Amniotic epithelial cell (primary cell): ENCODE measurements around the gene CIITA.

Experiments used
- DNase-seq: peaks from one replicate; pipeline ENCODE4 v3.0.0-alpha.2; 2010; ENCODE audit warnings: low read depth

CIITA gene

DNA sequence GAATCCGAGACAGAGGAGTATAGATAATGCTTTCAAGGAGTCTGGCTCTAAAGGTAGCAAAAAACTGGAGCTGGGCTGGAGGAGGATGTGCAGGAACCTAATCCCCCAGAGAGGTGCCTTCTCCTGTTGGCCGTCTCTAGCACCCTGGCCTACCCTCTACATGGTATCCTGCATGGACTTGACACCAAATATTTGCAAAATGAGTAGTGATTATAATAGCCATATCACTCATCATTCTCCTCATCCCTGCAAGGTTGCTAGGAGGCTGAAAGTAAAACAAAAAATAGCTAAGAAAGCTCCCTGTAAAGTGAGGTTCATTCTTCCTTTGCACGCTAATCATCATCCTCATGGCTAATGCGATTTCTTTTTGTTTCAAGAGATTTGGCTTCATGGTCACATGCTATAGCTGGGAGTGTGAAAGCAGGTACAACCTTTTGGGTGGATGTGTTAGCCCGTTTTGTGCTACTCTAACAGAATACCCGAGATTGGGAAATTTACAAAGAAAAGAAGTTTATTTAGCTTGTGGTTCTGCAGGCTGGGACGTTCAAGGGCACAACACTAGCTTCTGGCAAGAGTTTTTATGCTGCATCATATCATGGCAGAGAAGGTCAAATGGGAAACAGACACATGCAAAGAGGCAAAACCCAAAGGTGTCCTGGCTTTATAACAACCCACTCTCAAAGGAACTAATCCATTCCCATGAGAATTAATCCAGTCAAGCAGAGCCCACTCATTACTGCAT lies 27.1 kb upstream of the CIITA start:
- no peak for DNase-seq

DNA sequence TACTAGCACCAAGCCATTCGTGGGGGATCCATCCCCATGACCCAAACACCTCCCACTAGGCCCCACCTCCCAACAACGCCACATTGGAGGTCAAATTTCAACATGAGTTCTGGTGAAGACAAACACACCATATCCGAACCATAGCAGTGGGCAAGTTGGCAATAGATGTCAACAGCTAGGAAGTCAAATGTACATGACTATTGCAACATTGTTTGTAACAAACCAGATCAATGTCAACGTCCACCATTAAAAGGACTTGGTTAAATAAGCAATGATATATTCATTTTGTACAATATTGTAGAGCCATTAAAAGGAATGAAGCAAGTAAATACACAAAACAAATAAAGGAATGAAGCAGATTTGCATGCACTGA lies 26.5 kb upstream of the CIITA start:
- no peak for DNase-seq

- DNase-seq, result no peak
Observed at GRCh38 chr16:10851512-10851911, 25.5 kb upstream of the CIITA start.

GRCh38 chr16:10852286-10852685 lies 24.7 kb upstream of the CIITA start:
- no peak for DNase-seq

- no peak for DNase-seq
Observed at GRCh38 chr16:10852948-10853347, 24.1 kb upstream of the CIITA start.

DNA sequence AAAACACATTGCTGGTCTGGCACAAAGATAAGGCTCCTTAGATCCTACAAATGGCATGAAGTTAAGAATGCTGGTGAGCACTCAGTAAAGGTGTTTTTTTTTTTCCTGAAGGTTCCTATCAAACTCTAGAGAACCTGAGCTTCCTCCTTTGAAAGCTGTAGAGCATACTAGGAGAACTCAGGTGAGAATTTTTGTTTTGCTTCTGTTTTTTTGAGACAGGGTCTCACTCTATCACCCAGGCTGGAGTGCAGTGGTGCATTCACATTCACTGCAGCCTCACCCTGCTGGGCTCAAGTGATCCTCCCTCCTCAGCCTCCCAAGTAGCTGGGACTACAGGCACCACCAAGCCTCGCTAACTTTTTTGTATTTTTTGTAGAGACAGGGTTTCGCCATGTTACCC lies 21.0 kb upstream of the CIITA start:
- no peak for DNase-seq

GRCh38 chr16:10858203-10858602 lies 18.8 kb upstream of the CIITA start:
- no peak for DNase-seq

GRCh38 chr16:10859020-10859419 lies 18.0 kb upstream of the CIITA start:
- no peak for DNase-seq

GRCh38 chr16:10859658-10860057 lies 17.3 kb upstream of the CIITA start:
- DNase-seq, result no peak

- peak; percentile 98 for DNase-seq
Observed at GRCh38 chr16:10862438-10862837, 14.6 kb upstream of the CIITA start.

DNA sequence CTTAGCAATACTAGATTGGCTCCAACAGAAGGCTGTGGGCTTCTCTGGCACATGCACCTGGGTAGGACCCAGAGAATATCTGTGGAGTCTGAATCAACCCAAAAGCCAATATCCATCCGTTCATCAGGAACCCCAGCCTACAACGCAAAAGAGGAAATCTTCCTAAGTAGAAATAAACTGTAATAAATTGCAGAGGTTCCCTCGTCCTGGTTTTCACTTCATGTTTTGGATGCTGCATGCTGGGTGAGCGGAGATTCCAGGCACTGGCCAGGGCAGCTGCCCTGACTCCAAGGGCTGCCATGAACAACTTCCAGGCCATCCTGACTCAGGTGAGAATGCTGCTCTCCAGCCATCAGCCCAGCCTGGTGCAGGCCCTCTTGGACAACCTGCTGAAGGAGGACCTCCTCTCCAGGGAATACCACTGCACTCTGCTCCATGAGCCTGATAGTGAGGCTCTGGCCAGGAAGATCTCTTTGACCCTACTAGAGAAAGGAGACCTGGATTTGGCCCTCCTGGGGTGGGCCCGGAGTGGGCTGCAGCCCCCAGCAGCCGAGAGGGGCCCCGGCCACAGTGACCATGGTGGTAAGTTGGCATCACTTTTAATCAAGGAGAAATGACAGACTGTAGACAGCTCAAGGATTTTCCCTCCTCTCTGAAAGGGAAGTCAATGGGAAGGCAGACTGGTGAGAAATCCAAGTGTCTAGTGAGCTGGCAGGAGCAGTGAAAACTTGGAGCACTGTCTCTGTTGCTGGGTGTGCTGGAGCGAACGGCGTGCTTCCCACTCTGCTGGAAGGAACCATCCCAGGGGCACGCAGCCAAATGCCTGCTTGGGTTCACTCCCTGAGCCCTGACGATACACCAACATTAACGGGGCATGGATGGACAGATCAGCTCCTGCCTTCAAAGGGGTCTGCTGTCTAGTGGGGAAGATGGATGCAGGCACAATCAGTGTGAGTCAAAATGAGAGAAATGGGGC lies 10.7 kb upstream of the CIITA start:
- no peak for DNase-seq

DNA sequence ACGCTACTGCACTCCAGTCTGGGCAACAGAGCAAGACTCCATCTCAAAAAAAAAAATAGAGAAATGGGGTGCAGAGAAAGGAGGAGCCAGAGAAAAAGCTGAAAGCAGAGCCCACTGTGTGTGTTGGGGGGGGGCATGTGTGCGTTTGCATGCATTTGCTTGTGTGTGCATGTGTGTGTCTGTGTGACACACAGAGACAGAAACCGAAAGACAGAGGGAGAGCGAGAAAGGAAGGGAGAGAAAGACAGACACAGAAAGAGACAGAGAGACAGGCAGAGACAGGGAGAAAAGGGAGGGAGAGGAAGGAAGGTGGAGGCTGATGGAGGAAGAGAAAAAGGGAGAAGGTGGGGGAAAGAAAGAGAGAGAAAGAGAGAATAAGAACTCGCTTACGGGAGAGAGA lies 9.8 kb upstream of the CIITA start:
- DNase-seq, result no peak

DNA sequence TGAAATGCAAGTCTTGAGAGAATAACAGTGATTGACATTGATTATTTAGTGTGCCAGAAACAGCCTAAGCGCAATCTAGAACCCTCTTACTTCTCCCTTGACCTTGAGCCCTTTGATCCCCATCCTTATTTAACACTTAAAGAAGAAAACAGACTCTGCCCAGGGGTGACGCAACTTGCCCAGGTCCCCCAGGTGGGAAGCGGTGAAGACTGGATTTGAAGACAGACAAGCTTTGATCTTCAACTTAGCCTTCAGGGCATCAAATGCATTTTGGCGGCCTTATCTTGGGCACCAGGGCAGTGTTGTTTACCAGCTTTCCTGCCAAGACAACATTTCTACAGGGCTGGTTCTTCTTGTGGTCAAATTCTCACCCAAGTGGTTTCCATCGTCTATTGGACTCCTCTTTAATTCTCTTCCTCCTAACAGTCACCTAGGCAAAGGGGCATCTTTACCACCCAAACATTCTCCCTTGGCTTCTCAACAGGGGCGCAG lies 8.9 kb upstream of the CIITA start:
- DNase-seq, result no peak

DNA sequence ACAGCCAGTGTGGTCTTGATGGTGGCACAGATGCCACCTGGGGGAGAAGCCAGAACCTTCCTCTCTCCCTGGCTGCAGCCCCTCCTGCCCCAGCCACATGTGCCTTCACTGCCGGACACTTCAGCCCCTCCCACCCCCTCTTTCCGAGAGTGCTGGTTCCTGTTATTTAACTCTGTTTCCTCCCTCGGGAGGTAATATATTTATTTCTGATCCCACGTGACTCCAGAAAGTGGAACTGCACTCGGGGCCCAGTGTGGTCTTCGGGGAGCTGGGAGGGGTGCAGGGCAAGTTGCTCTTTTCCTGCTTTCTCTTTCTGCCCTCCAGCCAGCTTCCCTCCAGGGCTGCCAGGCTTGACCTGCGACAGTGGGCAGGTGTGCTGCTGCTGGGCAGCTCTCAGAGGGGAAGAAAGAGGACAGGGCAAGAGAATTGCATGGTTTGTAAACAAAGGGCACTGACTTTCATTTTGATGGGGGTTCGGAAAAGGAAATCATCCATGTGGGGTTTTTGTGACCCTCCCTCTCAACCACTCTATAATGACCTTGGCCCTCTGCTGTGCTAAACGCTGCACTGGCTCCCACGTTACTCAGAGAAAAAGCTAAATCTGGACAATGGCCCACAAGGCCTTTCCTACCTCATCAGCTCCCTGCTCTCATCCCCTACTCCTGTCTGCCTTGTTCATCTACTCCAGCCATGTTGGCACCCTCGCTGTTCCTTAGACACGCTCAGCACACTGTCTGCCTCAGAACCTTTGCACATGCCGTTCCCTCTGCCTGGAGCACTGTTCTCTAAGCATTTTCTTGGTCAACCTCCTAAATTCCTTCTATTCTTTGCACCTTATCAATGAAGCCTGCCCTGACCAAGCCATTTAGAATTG lies 8.2 kb upstream of the CIITA start:
- DNase-seq, result no peak

DNA sequence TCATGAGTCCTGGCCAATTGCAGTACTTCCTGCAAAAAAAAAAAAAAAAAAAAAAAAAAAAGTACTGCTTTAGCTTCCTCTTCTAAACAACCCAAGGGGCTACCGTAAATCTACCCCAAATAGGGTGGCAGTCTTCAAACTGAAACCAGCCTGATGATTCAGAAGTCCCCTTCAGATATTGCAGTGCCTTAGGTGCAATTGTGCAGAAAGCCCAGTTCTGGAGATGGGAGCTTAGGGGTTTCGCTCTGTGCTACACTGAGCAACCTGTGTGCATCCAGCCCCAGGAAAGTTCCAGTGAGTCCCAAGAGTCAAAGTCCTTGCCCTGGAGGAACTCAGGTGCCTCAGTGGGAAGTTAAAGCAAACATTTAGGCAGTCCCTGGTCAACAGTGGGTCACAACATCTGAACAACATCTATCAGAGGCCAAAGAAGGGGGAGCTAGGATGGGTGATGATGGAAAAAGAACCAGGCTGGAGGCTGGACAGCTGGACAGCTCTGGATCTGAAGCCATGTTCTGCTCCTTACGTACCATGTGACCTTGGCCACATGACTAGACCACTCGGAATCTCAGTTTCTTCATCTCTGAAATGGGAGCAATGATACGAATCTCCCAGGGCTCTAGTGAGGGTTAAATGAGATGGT lies 6.7 kb upstream of the CIITA start:
- DNase-seq, result no peak

DNA sequence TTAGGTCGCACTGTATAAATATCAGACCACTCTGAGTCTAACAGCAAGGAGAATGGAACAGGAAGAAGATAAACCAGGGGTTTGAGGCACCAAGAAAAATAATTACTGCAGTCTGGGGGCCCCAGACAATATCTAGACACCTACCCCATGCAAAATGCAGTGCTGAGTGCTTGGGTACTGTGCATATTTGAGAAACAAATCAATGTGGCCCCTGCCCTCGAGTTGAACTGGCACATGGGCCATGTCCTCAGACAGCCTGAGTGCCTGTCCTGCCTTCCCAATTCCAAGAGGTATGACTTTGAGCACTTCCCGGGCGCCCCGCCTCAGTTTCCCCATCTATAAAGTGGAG lies 6.2 kb upstream of the CIITA start:
- DNase-seq, result no peak

- peak; percentile 93 for DNase-seq
Observed at GRCh38 chr16:10871157-10871991, 5.6 kb upstream of the CIITA start.

GRCh38 chr16:10876315-10876714 lies 687 bp upstream of the CIITA start:
- no peak for DNase-seq

DNA sequence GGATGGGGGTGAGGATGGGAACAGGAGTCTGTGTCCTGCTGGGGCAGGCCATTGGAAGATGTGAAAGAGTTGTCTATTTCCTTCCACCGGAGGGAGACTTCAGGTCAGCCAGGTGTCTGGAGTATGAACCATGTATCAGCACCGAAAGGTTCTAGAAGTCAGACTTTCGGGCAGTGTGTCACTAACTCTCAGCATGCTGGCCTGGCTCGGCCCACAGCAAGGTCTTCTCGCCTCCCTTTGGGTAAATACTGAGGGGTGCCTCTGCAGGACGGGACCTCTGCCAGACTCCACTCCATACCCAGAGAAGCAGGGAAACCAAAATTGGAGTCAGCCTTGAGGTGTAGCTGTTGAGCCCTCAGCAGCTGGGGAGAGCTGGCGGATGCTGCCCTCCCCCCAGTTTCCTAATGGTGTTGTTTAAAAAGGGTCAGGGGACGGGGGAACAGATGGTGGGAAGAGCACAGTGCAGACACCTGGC lies 507 bp downstream of the CIITA start:
- no peak for DNase-seq

GRCh38 chr16:10878328-10878643 lies 1.3 kb downstream of the CIITA start:
- DNase-seq, result no peak
